ENCODE data around the gene ZNF136.

The ZNF136 gene

DNA sequence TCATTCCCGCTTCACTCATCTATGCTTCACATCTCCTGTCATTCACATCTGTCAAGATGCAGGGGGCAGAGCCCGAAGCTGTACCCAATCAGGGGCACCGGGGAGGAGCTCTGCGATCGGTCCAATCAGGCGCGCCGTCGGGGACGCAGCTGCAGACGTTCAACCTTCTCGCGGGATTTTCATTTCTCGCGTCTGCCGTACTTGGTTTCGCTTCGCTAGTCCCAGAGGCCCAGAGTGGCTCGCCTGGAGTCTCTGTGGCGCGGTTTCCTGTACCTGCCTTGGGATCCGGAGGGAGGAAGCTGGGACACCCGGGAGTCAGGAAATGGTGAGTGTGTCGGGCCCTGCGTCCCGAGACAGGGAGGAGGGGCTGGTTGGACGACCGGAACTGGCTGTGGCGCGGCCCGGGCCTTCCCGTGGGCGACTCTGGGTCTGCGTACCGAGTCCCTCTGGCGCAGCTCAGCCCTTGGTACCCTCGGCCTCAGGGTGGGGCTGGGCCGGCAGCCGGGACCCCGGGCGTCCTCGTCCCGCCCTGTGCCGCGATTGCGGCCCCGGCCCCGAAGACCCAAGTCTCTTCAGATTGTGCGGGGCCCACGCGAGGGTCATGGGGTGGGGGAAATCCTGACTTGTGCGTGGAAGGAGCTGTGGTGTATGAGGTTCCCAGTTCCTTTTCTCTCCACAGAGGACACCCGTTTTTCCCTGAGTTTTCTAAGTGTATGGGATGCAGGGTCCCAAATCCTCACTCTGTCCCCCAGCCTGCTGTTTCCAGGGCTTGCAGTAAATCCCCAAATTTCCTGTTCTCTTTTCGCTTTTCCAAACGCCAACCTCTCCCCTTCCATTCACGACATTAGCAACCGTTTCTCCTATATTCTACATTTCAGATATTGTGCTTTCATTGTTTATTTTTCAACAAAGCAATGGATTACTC lies at the start of gene ZNF136:
ZNF136 (plus strand) TSS at position 215 of the 925 bp plus-strand sequence; CDS start at position 323, 108 bp downstream.
- peak; percentile 89 for FAIRE-seq

- FAIRE-seq = no peak
These were observed 49.8 kb upstream of the ZNF136 start for GRCh38 chr19:12113121-12113520.

- no peak for FAIRE-seq
These were observed 45.5 kb upstream of the ZNF136 start for GRCh38 chr19:12117201-12117970.

GRCh38 chr19:12126707-12127106 lies 36.2 kb upstream of the ZNF136 start:
- no peak for FAIRE-seq

- no peak for FAIRE-seq
These were observed 29.8 kb upstream of the ZNF136 start for GRCh38 chr19:12133069-12133468.

DNA sequence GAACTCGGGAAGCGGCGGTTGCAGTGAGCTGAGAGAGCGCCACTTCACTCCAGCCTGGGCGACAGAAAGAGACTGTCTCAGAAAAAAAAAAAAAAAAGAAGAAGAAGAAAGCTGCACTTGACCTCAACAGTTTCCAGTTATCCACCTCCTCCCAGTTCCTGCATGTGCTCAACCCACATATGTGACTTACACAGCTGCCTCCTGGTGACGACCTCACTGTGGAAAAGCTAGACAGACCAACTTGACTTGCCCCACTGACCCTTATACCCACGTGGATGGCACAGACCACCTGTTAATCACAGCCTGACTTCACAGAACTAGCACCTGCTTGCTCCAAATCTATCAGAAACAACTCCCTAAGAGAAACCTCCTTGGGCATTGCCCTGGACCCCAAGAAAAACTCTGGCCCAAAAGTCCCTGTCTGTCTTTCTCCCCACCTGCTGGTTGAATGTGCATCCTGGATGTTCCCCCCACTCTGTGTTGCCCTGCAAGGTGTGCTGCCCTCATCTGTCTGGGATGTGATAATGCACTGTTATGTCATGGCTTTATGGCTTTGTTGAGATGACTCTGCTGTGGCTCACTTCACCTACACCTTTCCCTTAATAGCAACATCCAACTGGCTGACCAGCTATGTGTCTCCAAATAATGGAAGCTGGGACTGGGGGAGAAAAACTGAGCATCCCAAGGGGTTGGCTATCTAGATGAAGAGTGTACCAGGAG lies 25.5 kb upstream of the ZNF136 start:
- FAIRE-seq = no peak

DNA sequence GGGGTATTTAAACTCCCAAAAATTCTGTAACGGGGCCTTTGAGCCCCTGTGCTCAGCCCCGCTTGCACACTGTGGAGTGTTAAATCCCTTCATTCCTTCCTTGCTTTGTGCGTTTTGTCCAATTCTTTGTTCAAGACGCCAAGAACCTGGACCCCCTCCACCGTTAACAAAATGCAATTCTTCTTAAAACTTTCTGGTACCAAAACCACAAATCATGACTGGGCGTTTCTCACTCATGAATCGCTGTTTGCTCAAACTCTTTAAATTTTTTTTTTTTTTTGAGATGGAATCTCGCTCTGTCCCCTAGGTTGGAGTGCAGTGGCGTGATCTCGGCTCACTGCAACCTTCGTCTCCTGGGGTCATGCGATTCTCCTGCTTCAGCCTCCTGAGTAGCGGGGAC lies 23.6 kb upstream of the ZNF136 start:
- no peak for FAIRE-seq

- no peak for FAIRE-seq
These were observed 22.9 kb upstream of the ZNF136 start, which contains the start of gene ZNF20 for GRCh38 chr19:12139885-12140544. Gene ZNF20, minus strand, starts transcription at chr19:12140350. Its CDS starts 168 bp downstream, at chr19:12140182.

DNA sequence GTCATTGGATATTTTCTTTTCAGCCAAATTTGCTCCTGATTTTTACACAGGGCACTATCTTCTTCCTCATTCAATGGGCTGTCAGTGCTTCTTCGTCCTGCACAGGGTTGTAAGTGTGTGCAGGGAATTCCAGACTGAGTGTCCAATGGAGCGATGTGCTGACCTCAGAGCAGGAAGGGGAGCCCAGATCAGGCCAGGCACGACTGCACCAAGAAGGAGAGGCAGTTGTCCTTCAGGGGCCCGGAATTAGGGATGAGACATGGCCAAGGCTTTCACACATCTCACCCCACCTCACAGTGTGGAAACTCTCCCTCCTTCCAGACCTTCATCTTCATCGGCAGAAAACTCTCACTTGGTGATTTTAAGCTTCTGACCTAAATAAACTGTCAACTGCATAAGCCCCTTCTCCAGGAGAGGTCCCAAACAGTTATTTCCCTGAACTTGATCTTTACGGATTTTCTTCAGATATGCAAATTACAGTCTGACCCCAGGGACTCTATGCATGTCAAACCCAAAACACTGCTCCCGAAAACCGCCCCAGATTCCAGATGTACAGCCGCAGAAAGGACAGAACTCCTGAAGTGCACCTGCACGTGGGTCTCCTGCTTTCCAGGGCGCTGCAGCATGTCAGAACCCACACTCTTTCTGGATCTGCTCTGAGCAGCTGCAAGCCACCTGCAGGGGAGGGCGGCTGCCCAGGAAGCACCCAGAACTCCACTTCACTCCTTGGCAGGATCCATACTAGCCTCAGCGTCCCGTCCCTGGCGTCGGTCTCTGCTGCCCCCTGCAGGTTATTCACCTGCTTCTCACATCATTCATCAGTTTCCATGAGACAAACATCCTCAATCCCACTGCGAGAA lies 22.1 kb upstream of the ZNF136 start:
- FAIRE-seq = no peak

- no peak for FAIRE-seq
These were observed 21.5 kb upstream of the ZNF136 start for GRCh38 chr19:12141405-12141736.

DNA sequence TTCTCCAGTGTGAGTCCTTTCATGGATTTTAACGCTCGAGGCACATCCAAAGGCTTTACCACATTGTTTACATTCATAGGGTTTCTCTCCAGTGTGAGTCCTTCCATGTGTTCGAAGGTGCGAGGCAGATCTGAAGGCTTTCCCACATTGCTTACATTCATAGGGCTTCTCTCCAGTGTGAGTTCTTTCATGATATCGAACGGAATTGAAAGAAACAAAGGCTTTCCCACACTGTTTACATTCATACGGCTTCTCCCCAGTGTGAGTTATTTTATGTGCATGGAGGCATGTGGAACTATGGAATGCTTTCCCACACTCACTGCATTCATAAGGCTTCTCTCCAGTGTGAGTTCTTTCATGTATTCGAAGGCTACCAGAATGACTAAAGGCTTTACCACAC lies 17.5 kb upstream of the ZNF136 start:
- no peak for FAIRE-seq

GRCh38 chr19:12155324-12155860 lies 7.5 kb upstream of the ZNF136 start:
- no peak for FAIRE-seq

GRCh38 chr19:12156223-12157058 lies 6.5 kb upstream of the ZNF136 start, which contains the start of gene ZNF625:
Gene ZNF625, minus strand, starts transcription at chr19:12156734. Its CDS starts 176 bp downstream, at chr19:12156558.
- peak; percentile 65 for FAIRE-seq

DNA sequence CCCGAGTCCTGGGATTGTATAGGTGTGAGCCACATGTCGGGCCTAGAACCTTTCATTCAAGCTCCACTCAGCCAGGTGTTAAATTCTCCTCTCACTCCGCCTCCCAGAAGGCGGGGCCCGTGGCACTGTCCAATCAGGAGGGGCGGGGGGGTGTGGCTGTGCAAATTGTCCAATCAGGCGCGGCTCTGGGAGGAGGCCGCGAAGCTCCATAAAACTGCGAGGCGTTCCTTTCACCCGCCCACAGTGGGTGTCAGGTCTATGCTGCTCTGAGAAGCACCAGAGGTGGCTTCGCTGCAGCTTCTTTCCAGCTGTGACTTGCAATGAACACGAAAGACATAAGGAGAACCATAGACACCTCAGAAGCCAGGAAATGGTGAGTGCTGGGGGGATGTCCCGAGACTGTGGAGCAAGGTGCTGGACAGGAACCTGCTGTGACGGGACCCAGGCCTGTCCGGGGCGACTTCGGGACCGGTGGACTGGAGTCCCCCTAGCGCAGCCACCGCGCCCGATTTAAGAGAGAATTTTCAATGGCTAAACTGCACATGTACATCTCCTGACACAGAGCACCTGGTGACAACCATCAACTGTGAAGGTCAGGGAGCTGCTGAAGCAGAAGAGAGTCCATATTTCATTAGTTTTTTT lies 3.0 kb upstream of the ZNF136 start:
- no peak for FAIRE-seq

- FAIRE-seq = no peak
These were observed 399 bp upstream of the ZNF136 start for GRCh38 chr19:12162513-12162881.

GRCh38 chr19:12163826-12164225 lies 930 bp downstream of the ZNF136 start:
- FAIRE-seq = no peak

DNA sequence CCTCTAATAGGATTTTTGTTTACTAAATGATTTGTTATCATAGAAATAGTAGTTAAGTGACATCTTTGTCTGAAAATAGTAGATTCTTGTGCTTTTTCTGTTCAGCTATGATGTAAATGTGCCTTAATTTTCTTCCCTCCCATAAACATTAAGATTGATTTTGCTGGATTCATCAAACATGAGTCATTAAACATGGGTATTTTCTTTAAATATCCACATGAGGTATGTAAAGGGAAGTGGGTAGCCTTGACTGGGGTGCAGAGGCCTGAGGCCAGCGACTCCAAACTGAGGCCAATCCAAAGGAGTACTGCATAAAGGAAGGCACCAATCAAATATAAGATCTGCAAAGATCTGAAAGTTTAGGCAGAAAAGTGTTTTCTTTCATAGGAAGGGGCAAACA lies 3.7 kb downstream of the ZNF136 start:
- FAIRE-seq = no peak

GRCh38 chr19:12180377-12180776 lies 17.5 kb downstream of the ZNF136 start:
- no peak for FAIRE-seq

- FAIRE-seq = no peak
These were observed 24.7 kb downstream of the ZNF136 start for GRCh38 chr19:12187625-12188024.
